H1 (cell line): ENCODE data around the gene CCDC93. TPM values are rescaled to one million over a fixed set of nuclear protein-coding genes. Genes with fewer than 3 reads are reported as not detected.

Experiments
- CTCF ChIA-PET: fragments of 300-600 bp; sonication (Branson Sonifier 250); formaldehyde crosslinking; loops from one replicate; lab custom pipeline; 2021; ENCODE audit not compliant: partially characterized antibody; lab: Charles Lee
- POLR2A ChIA-PET: fragments of 300-600 bp; sonication (Branson Sonifier 250); formaldehyde crosslinking; loops from one replicate; lab custom pipeline; 2021; ENCODE audit warnings: inconsistent platforms; ENCODE audit not compliant: partially characterized antibody; lab: Charles Lee
- DNase-seq, 2 experiments: peaks; one replicate each; pipeline versions ENCODE4 v3.0.0 to v3.0.0-alpha.2; 2010 to 2022; ENCODE audit warnings: low spot score in 2 of 2, low read depth in 1 of 2, mixed read lengths in 1 of 2
- FAIRE-seq: peaks from 2 replicates; lab custom pipeline; 2011; peaks lifted over from hg19 to GRCh38; lab: Jason Lieb, UNC
- H2AFZ ChIP-seq: 2 replicates; pipeline ENCODE4 v1.8.1; 2012; ENCODE audit warnings: low read length, inconsistent platforms
- H2AK5ac ChIP-seq: 2 replicates; pipeline ENCODE4 v1.6.1; 2013; ENCODE audit warnings: low read depth, low read length
- H2BK120ac ChIP-seq: replicated peaks from 2 replicates; pipeline ENCODE3; 2013; ENCODE audit warnings: low read depth, low read length, inconsistent platforms
- H2BK12ac ChIP-seq: 2 replicates; pipeline ENCODE4 v1.6.1; 2013; ENCODE audit warnings: low read depth, low read length
- H2BK15ac ChIP-seq: 2 replicates; pipeline ENCODE4 v1.6.1; 2013; ENCODE audit warnings: low read length
- H2BK20ac ChIP-seq: 2 replicates; pipeline ENCODE4 v1.6.1; 2013; ENCODE audit warnings: low read length
- H2BK5ac ChIP-seq: 2 replicates; pipeline ENCODE4 v1.6.1; 2013; ENCODE audit warnings: low read depth, low read length
- H3K14ac ChIP-seq: 2 replicates; pipeline ENCODE4 v1.6.1; 2013; ENCODE audit warnings: inconsistent platforms; ENCODE audit not compliant: insufficient read length
- H3K18ac ChIP-seq: 2 replicates; pipeline ENCODE4 v1.6.1; 2013; ENCODE audit warnings: low read length; ENCODE audit errors: extremely low read depth
- H3K23ac ChIP-seq: 2 replicates; pipeline ENCODE4 v1.6.1; 2013; ENCODE audit warnings: inconsistent platforms; ENCODE audit not compliant: insufficient read length
- H3K23me2 ChIP-seq: 2 replicates; pipeline ENCODE4 v1.6.1; 2013; ENCODE audit warnings: low read depth, low read length
- H3K27ac ChIP-seq: 2 replicates; pipeline ENCODE4 v1.6.1; 2011; ENCODE audit warnings: low read depth, low read length, inconsistent platforms
- H3K27me3 ChIP-seq, 4 experiments: replicated peaks in 1 of 4; 1 replicate in 1 of 4; 2 replicates in 3 of 4; pipeline versions ENCODE4 v1.6.1 to v1.8.1; 2011 to 2013; ENCODE audit warnings: low read length in 3 of 4, mild to moderate bottlenecking in 3 of 4, inconsistent platforms in 2 of 4, mixed read lengths in 2 of 4, moderate library complexity in 1 of 4; ENCODE audit not compliant: control insufficient read depth in 3 of 4, insufficient read depth in 3 of 4; ENCODE audit errors: extremely low read depth in 1 of 4
- H3K36me3 ChIP-seq, 4 experiments: 2 replicates each; pipeline versions ENCODE4 v1.6.1 to v1.8.1; 2011 to 2013; ENCODE audit warnings: mild to moderate bottlenecking in 4 of 4, low read length in 3 of 4, moderate library complexity in 2 of 4, control low read depth in 1 of 4, inconsistent platforms in 1 of 4; ENCODE audit not compliant: insufficient read depth in 4 of 4, control insufficient read depth in 2 of 4
- H3K4ac ChIP-seq: replicated peaks from 2 replicates; pipeline ENCODE3; 2013; ENCODE audit warnings: low read length, low read depth, mixed read lengths, inconsistent platforms; ENCODE audit not compliant: insufficient read length
- H3K4me1 ChIP-seq, 4 experiments: replicated peaks in 1 of 4; 1 replicate in 1 of 4; 2 replicates in 3 of 4; pipeline versions ENCODE4 v1.6.1 to v1.8.1; 2011 to 2013; ENCODE audit warnings: low read length in 3 of 4, inconsistent platforms in 2 of 4, mixed read lengths in 1 of 4; ENCODE audit not compliant: insufficient read depth in 4 of 4, control insufficient read depth in 3 of 4
- H3K4me2 ChIP-seq, 2 experiments: 2 replicates each; pipeline versions ENCODE4 v1.6.1 to v1.8.1; 2011 to 2013; ENCODE audit warnings: low read depth in 2 of 2, low read length in 2 of 2, control low read depth in 1 of 2, inconsistent platforms in 1 of 2, mild to moderate bottlenecking in 1 of 2; ENCODE audit not compliant: insufficient read depth in 1 of 2
- H3K4me3 ChIP-seq, 4 experiments: fragments of 200-600, 300-600 bp in 1 of 4; sonication (generic), shearing (Covaris generic), sonication (Bioruptor Twin) in 1 of 4; 2 replicates each; pipeline versions ENCODE4 v1.5.1 to v1.8.1; 2011 to 2016; ENCODE audit warnings: low read length in 4 of 4, low read depth in 3 of 4, control low read depth in 2 of 4, inconsistent platforms in 2 of 4, mild to moderate bottlenecking in 2 of 4, mixed read lengths in 1 of 4, moderate library complexity in 1 of 4; ENCODE audit not compliant: insufficient read depth in 2 of 4; ENCODE audit errors: extremely low read depth in 1 of 4
- H3K56ac ChIP-seq: replicated peaks from 2 replicates; pipeline ENCODE3; 2013; ENCODE audit warnings: low read depth, mild to moderate bottlenecking, mixed read lengths, low read length, inconsistent platforms; ENCODE audit not compliant: insufficient read length
- H3K79me1 ChIP-seq: 2 replicates; pipeline ENCODE4 v1.6.1; 2013; ENCODE audit warnings: low read depth, low read length, control low read depth
- H3K79me2 ChIP-seq, 2 experiments: 2 replicates each; pipeline versions ENCODE4 v1.6.1 to v1.8.1; 2012 to 2013; ENCODE audit warnings: low read length in 2 of 2, mild to moderate bottlenecking in 2 of 2, inconsistent platforms in 1 of 2; ENCODE audit not compliant: insufficient read depth in 2 of 2, control insufficient read depth in 1 of 2
- H3K9ac ChIP-seq, 4 experiments: replicated peaks in 1 of 4; 1 replicate in 1 of 4; 2 replicates in 3 of 4; pipeline versions ENCODE4 v1.6.1 to v1.8.1; 2011 to 2013; ENCODE audit warnings: low read depth in 3 of 4, low read length in 3 of 4, control low read depth in 2 of 4, mild to moderate bottlenecking in 2 of 4, moderate library complexity in 2 of 4, inconsistent platforms in 1 of 4; ENCODE audit errors: extremely low read depth in 1 of 4
- H3K9me3 ChIP-seq, 2 experiments: 2 replicates each; pipeline versions ENCODE4 v1.6.1 to v1.8.1; 2012 to 2013; ENCODE audit warnings: mild to moderate bottlenecking in 2 of 2, moderate library complexity in 2 of 2, control low read depth in 1 of 2, inconsistent platforms in 1 of 2, low read depth in 1 of 2, low read length in 1 of 2, mixed read lengths in 1 of 2; ENCODE audit not compliant: insufficient read depth in 2 of 2
- H4K20me1 ChIP-seq, 2 experiments: replicated peaks in 1 of 2; 2 replicates each; pipeline versions ENCODE3 to v1.8.1; 2011 to 2013; ENCODE audit warnings: inconsistent platforms in 2 of 2, low read length in 2 of 2, mild to moderate bottlenecking in 1 of 2; ENCODE audit not compliant: insufficient read depth in 2 of 2, control insufficient read depth in 1 of 2
- H4K5ac ChIP-seq: 2 replicates; pipeline ENCODE4 v1.6.1; 2013; ENCODE audit warnings: low read length, low read depth, mixed read lengths, inconsistent platforms; ENCODE audit not compliant: insufficient read length
- H4K8ac ChIP-seq: 2 replicates; pipeline ENCODE4 v1.8.0; 2013; ENCODE audit warnings: mild to moderate bottlenecking, moderate library complexity, low read length, inconsistent platforms; ENCODE audit not compliant: insufficient read depth; ENCODE audit errors: extremely low read depth
- H4K91ac ChIP-seq: replicated peaks from 2 replicates; pipeline ENCODE3; 2013; ENCODE audit warnings: low read length, mixed read lengths, inconsistent platforms; ENCODE audit not compliant: insufficient read length
- BCL11A ChIP-seq, 2 experiments: IDR thresholded peaks; one replicate each; pipeline ENCODE4 v1.6.1; 2011; ENCODE audit warnings: low read depth in 2 of 2, low read length in 2 of 2, mild to moderate bottlenecking in 2 of 2
- PHF8 ChIP-seq: fragments of 200-600 bp; sonication (generic); conservative IDR thresholded peaks from 2 replicates; pipeline ENCODE4 v1.7.1; 2012; ENCODE audit warnings: low read depth, mild to moderate bottlenecking, inconsistent platforms, low read length, moderate library complexity
- RFX5 ChIP-seq: IDR thresholded peaks from 2 replicates; pipeline ENCODE4 v1.6.1; 2011; ENCODE audit warnings: low read depth, low read length, improper control_type of control experiment, borderline replicate concordance
- SP1 ChIP-seq: IDR thresholded peaks from 2 replicates; pipeline ENCODE4 v1.6.1; 2011; ENCODE audit warnings: low read depth, low read length
- TAF1 ChIP-seq: IDR thresholded peaks from 2 replicates; pipeline ENCODE4 v1.6.1; 2011; ENCODE audit warnings: mild to moderate bottlenecking, low read depth, low read length
- WGBS, 2 experiments: shearing (Covaris generic) in 1 of 2; methylation state at CpG; one replicate each; pipeline versions ENCODE4 v1.1.6 to v1.1.7; 2013 to 2015; ENCODE audit warnings: low lambda C conversion rate in 2 of 2, mixed read lengths in 2 of 2, inconsistent platforms in 1 of 2, low coverage in 1 of 2, missing lambda C conversion rate in 1 of 2; ENCODE audit not compliant: insufficient replicate concordance in 2 of 2, insufficient coverage in 1 of 2, insufficient read length in 1 of 2; ENCODE audit errors: extremely low coverage in 1 of 2, missing lambda C conversion rate in 1 of 2; 5-methylcytosine and 5-hydroxymethylcytosine counted together
- polyA plus RNA-seq, 7 experiments: library from polyadenylated mRNA; depleted of rRNA in 3 of 7; stranded (reverse) in 5 of 7; unstranded in 2 of 7; fragments of >200 nt in 5 of 7; fragments of 200-250 nt in 2 of 7; gene quantifications; 1 replicate in 5 of 7; 2 replicates in 1 of 7; 4 replicates in 1 of 7; pipeline versions ENCODE4 v1.2.1 to v1.2.3, GENCODE V29; 2011 to 2013; ENCODE audit warnings: missing spikeins in 2 of 7, mixed read lengths in 2 of 7
- total RNA-seq: library from RNA; stranded (reverse); fragmentation: NEBNext Ultra II Directional; extraction: Animal tissue kit (Norgen Biotek cat#: 25700); gene quantifications from 2 replicates; pipeline ENCODE4 v1.2.1, GENCODE V29; 2021

The CCDC93 gene
- total and polyA plus RNA-seq, 2 of the 8 experiments (the other 6 are each of a cell fraction or from before 2014, with no cell fraction given), result 5.5 to 18.0 TPM

DNA sequence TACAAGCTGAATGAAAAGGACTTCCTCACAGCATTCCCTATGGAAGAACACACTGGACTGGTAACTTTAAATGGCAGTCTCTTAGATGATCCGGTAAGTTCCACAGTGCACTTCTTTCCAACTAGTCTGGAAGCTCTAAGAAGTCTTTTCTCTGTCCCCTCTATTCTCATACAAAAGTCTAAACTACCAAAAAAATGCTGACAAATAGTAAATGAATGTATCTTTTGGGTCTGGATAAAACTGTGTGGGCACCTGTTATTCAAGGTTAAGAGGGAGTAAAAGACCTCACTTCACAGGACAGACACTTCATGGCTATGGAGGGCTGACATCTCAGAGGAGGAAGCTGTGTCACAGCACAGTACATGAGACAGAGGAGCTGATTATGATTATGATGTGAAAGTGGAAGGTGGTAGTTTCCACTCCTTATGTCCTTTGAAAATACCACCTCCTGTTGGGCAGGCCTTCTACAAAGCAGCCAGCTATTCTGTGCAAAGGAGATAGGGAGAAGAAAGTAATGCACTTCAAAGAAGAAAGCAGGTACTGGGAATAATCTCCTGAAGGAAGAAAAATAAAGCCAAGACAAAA lies 23.9 kb downstream of the CCDC93 start:
- peaks cover under 1 to 11% (median 3%) of the 10 kb centered on the region in 4 experiments; a peak in 5 of 8 replicates for H3K36me3 ChIP-seq
- H3K14ac ChIP-seq, result no peak overlapping the region
- H2BK15ac ChIP-seq, result no peak overlapping the region
- no peak overlapping the region for H3K4me3 ChIP-seq
- POLR2A ChIA-PET, result interaction anchor here (1.1 to 1.3 kb wide), 2 partner anchors 10 to 162 kb away, joined by 3 read pairs; no protein-coding TSS in a partner anchor
- H3K23me2 ChIP-seq, result no peaks in the 10 kb centered on the region
- 90% methylated on average over 1 of the region's 1 CpG; no CpG with 5 or more reads in 1 of the 2 experiments for WGBS, 2 experiments
- H3K4me1 ChIP-seq, result no peaks in the 10 kb centered on the region
- no peak overlapping the region for H2BK120ac ChIP-seq
- no peak overlapping the region for H2BK5ac ChIP-seq
- peaks cover 0 to 1% (median 0%) of the 10 kb centered on the region in 4 experiments; a peak in 1 of 7 replicates for H3K27me3 ChIP-seq
- no peaks in the 10 kb centered on the region for H3K79me1 ChIP-seq
- H3K27ac ChIP-seq, result no peak overlapping the region
- no peak overlapping the region for H4K5ac ChIP-seq
- H3K56ac ChIP-seq, result no peak overlapping the region
- H3K18ac ChIP-seq, result no peak overlapping the region
- no peak for DNase-seq
- no peak overlapping the region for H4K91ac ChIP-seq
- CTCF ChIA-PET, result interaction anchor here (1.2 to 10.0 kb wide), 5 partner anchors 8 to 156 kb away, joined by 4 to 98 read pairs (median 4); no protein-coding TSS in a partner anchor
- H3K9ac ChIP-seq, result no peak overlapping the region
- H2BK20ac ChIP-seq, result no peak overlapping the region
- no peaks in the 10 kb centered on the region for H3K79me2 ChIP-seq
- no peak overlapping the region for H2AFZ ChIP-seq
- H4K8ac ChIP-seq, result no peak overlapping the region
- H2BK12ac ChIP-seq, result no peak overlapping the region
- H3K23ac ChIP-seq, result no peak overlapping the region
- TF ChIP-seq PHF8 (no peak), RFX5 (no peak), SP1 (no peak), TAF1 (no peak), BCL11A (IDR thresholded peaks at IDR 0.05; ENCODE audit: low read depth in 2 of 2, low read length in 2 of 2) (no peak)
- FAIRE-seq, result no peak
- H3K4ac ChIP-seq, result no peak overlapping the region
- H3K9me3 ChIP-seq, result no peaks in the 10 kb centered on the region
- peaks cover 1 to 5% of the 10 kb centered on the region in 2 experiments for H4K20me1 ChIP-seq
- H3K4me2 ChIP-seq, result no peak overlapping the region
- H2AK5ac ChIP-seq, result no peak overlapping the region
